ENCODE measurements around the gene ARHGEF11.
"Not testable (repeated sequence)": the region's sequence is repeated elsewhere in the genome, so short reads cannot be mapped to it uniquely, and the experiment has no call there.

Gene ARHGEF11

DNA sequence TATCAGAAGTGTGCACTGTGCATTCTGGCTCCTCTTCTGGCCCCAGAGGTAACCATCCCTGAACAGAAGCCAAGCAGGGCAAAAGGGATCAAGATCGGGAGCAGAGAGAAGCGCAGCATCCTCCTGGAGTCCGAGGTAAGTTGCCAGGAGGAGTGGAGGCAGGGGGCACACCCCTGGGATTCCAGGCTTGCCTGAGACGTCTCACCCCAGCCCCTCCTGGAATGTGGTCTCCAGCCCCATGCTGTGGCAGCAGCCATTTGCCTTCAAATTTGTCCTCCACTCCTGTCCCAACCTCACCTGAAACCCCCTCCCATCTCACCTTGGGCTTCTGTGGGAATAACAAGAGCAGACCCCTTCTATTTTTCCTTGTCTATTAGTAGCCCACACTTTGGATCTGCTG lies 115.1 kb downstream of the ARHGEF11 start:
- no peak for DNase-seq (ENCODE audit: low spot score)

DNA sequence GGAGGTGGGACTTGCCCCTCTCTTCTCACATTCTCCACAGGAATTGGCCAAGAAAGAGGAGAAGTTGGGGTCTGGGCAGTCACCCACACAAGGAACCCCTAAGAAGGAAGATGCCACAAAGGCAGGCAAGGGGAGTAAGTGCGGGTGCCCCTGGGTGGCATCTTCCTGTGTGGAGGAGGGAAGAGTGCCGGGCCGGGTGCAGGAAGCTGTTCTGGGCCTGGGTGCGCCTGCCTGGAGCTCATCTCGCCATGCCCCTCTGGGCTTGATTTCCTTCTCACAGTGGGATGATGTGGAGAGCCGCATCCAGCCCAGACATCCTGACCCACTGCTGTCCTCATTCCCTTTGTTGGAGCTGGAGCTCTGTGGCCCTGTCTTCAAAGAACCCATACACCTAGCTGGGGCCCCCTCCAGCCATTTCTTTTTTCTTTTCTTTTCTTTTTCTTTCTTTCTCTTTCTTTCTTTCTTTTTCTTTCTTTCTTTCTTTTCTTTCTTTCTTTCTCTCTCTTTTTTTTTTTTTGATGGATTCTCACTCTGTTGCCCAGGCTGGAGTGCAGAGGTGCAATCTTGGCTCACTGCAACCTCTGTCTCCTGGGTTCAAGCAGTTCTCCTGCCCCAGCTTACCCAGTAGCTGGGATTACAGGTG lies 115.8 kb downstream of the ARHGEF11 start:
- DNase-seq (ENCODE audit: low spot score) = no peak

DNA sequence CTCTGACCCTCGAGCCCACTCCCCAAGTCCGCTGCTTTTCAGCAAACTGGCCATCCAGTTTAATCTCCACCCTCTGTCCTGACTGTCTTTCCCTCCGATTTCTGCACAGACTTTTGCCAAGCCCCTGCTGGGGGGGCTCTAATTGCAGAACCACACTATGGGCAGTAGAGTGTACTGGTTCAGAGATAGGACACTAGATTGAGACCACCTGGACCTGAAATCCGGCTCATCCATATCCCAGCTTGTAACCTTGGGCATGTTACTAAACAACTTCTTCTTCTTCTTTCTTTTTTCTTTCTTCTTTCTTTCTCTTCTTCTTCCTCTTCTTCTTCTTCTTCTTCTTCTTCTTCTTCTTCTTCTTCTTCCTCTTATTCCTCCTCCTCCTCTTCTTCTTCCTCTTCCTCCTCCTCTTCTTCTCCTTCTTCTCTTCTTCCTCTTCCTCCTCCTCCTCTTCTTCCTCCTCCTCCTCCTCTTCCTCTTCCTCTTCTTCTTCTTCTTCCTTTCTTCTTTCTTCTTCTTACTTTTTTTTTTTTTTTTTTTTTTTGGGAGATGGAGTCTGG lies 117.4 kb downstream of the ARHGEF11 start:
- no peak for DNase-seq (ENCODE audit: low spot score)

DNA sequence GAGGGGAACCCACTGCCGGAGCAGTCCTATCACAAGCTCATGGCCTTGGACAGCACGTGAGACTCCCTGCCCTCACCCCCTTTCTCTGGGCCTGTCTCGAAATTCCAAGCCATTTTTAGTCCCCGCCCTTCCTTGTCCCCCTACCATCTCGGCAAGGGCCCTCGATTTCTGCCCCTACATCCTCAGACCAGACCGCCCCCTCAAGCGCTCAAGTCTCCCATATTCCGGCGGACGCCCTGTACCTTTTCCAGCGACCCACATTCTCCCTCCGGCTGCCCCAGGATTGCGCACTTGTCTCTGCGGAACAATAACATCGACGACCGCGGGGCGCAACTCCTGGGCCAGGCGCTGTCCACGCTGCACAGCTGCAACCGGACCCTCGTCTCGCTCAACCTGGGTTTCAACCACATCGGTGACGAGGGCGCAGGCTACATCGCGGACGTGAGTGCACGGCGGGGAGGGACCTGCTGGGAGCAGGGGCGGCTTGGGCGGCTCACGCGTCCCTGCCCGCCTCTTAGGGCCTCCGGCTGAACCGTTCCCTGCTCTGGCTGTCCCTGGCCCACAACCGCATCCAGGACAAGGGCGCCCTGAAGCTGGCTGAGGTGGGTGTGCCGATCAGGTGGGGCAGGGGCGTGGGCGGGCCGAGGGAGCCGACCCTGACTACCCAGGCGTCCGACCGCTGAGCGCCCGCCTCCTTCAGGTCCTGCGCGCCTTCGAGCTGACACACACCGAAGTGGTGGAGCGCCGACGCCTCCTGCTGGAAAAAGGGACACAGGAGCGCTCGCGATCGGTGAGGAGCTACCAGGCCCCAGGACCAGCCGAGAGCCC lies 118.1 kb downstream of the ARHGEF11 start:
- peak; percentile 89 for DNase-seq (ENCODE audit: low spot score)

DNA sequence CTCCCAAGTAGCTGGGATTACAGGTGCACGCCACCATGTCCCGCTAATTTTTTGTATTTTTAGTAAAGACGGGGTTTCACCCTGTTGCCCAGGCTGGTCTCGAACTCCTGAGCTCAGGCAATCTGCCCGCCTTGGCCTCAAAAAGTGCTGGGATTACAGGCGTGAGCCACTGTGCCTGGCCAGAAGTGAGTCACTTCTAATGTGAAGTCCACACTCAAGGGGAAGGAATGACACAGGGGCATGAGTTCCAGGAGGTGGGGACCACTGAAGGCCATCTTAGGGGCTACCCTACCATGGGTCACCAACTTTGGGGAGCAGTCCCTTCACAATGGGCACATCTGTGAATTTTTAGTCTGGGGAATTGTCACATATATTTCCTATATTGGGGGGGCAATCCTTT lies 118.8 kb downstream of the ARHGEF11 start:
- DNase-seq (ENCODE audit: low spot score) = not testable (repeated sequence)

DNA sequence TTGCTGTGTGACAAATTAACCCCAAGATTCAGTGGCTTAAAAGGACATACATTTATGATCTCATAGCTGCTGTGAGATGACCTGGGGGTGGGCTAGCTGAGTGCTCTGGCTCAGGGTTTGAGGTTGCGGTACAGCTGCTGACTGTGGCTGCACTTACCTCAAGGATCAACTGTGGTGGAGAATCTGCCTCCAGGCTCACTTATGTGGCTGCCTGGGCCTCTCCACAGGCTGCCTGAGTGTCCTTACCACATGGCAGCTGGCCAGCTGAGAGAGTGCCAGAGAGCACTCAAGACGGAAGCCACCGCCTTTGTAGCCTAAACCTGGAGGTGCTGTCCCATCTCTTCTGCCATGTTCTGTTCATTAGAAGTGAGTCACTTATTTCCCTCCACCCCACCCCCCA lies 119.4 kb downstream of the ARHGEF11 start:
- peak; percentile 49 for DNase-seq (ENCODE audit: low spot score)

DNA sequence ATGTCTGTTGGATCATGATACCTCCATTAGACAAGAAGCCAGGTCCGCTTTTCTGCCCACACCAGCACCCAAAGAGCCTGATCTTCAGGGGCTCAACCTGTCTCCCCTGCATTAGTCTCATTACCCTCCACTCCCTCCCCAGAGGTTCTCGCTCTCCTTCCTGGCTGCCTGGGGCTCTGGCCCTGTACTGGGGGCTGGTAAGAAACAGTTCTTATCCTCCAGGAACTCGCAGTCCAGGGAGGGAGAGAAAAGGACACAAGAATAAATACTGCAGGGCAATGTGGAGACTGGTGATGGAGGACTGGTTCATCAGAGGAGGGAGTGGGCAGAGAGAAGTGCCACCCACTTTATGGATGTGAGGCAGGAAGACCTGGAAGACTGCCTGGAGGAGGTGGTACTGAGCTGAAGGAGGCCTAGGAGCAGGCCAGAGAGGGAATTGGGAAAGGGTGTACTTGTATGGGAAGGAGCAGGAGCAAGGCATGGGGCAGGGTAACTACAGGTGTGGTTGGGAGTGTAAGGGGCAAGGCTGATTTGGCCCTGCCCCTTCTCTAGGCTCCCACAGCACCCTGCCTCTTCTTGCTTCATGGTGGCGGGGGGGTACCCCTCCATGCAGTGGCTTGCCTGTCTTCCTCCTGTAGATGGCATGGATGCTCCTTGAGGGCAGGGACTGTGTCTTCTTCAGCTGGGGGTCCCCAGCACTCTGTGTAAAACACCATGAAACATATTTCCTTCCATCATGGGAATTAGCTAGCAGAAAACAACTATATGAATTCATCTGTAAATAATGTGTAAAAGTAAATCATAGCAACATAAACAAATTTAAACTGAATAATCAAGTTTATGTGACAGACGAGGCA lies 120.2 kb downstream of the ARHGEF11 start:
- DNase-seq (ENCODE audit: low spot score) = no peak

DNA sequence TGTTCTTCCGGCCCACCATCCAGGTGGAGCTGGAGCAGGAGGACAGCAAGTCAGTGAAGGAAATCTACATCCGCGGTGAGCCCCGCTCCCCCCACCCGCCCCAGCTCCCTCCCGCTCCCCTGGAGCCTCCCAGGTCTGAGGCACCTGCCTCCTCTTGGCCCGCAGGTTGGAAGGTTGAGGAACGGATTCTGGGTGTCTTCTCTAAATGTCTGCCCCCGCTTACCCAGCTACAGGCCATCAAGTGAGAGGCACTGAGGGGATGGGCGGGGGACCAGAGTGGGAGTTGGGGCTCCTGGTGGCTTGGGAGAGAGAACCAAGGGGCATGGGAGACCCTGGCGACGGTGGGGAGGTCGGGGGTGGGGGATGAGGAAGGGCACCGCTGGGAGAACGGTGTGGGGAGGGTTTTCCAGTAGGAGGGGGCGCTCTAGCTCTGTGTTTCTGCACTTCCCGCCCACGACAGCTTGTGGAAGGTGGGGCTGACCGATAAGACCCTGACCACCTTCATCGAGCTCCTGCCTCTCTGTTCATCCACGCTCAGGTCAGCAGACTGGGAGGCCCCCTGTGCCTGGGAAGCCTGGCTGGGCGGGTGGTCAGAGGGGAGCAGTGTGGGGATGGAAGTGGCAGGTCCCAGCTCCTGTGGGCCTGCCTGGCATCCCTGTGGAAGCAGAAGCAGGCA lies 120.9 kb downstream of the ARHGEF11 start:
- DNase-seq (ENCODE audit: low spot score) = no peak

DNA sequence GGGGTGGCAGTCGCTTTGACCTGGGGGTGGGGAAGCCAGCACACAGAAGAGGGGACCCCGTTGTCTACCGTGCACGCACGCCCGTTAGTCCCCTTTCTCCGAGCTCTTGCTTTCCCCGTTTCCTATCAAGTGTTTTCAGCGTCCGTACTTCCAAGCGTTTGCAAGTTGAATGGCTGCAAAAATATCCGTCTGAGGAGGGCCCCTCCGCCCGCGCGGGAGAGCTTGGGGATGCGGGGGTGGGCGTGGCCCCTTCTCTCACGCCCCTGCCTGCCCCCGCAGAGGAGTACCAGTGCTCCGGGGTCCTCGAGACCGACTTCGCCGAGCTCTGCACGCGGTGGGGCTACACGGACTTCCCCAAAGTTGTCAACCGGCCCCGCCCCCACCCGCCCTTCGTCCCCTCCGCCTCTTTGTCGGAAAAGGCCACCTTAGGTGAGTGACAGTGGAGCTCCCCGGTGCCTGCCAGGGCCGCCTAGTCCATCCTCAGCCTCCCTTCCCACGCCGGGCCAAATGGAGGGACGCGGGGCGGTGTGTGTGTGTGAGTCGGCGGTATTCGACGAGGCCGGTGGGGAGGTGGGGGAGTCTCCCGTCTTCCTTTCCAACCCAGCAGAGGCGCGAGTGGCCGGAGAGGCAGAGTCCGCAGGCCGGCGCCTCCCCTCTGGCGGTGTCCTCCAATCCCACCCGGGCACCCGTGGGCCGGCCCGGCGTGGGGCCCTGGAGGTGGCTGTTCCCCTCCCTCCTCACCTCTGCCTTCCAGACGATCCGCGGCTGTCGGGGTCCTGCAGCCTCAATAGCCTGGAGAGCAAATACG lies 121.7 kb downstream of the ARHGEF11 start:
- DNase-seq (ENCODE audit: low spot score) = no peak

DNA sequence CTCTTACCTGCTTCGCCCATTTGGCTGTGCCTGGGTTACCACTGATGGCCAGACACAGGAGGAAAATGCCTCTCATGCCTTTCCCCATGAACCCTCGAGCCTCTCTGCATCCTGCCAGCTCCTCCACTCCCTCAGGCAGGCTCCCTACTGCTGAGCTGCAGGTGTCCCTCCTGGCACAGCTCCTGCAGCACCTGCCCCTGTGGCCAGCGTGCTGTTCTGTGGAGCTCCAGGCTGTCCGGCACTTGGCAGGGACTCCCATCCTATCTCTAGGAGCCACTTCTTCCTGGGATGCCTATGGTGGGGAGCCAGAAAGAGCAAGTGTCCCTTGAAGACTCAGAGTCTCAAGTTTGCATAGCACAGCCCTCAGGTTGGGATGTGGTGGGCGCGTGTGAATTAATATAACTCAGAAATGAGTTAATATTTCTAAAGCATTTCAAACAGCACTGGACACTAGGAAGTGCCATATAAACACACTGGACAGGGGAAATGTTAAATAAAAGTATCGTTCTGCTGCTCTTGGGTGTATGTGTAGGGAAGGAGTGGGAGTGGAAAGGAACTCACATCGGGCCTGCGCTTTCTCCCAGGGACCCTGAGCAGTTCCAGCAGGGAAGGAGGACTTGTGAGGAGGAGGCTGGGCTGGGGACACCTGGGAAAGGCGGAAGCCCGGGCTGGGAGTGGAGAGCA lies 122.4 kb downstream of the ARHGEF11 start:
- no peak for DNase-seq (ENCODE audit: low spot score)

DNA sequence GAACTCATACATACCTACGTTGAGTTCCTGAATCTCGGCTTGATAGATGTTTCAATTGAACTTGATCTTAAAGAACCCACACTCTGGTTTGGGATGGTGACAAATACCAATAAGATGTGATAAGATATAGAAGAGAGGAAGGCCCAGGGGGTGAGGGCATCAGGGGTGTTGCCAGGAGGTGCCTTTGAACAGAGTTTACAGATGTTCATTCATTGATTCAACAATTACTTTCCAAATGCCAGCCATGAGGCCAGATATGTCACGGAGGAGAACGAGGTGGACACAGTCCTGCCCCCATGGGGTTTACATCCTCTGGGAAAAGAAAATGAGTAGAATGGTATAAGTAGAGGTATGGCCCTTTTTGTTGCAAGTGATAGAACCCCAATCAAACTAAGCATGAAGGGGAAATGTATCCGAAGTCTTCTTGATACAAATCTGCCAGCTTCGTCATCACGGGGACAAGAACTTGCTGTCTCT lies 124.5 kb downstream of the ARHGEF11 start:
- no peak for DNase-seq (ENCODE audit: low spot score)

DNA sequence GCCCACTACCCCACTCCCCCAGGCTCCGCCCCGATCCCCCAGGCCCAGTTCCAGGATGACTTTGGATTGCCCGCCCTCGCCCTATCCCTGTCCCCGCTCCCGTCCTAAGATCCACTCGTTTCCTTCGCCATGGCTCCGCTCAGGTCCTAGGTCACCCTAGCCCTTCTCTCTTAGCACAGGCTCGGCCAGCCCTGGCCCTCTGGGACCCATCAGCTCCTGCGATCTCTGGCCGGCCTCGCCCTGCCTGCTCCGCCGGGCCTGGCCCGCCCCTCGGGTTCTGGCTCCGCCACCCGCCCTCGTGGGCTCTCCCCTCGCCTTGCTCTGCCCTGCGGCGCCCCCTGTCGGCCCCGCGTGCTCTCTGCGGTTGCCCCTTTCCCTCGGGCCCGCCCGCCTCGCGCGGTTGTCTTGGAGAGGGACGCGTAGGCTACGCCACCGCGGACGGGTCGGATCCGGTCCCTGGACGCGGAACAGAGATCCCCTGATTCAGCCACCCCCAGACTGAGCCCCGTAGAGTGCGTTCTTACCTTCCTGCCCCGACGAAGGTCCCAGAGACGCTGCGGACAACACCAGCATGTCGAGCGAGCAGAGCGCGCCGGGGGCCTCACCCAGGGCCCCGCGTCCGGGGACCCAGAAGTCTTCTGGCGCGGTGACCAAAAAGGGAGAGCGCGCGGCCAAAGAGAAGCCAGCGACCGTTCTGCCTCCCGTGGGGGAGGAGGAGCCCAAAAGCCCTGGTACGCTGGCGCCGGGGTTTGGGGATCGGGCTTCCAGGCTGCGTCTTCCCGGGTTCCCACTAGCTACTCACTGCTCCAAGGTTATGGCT lies 125.1 kb downstream of the ARHGEF11 start, which contains the start of gene LRRC71:
TSS of gene LRRC71 (plus strand) at position 400 of the 820 bp plus-strand sequence. CDS start at position 572, 172 bp downstream.
- peak; percentile 98 for DNase-seq (ENCODE audit: low spot score)

DNA sequence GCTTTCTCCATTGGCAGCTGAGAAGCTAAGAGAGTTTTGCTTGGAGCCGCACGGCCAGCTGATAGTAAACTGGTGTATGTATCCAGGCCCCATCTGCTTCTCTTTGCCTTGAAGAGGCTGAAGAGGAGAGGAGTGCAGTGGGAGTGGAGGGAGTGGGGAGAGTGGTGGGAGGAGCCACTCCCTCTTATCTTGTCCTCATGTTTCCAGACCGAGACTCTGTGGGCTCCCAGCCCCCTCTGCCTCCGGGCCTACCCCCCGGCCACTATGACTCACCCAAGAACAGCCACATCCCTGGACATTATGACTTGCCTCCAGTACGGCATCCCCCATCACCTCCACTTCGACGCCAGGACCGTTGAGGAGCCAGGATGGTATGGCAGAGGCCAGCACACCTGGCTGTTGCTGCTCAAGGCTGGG lies 131.1 kb downstream of the ARHGEF11 start:
- DNase-seq (ENCODE audit: low spot score) = no peak

DNA sequence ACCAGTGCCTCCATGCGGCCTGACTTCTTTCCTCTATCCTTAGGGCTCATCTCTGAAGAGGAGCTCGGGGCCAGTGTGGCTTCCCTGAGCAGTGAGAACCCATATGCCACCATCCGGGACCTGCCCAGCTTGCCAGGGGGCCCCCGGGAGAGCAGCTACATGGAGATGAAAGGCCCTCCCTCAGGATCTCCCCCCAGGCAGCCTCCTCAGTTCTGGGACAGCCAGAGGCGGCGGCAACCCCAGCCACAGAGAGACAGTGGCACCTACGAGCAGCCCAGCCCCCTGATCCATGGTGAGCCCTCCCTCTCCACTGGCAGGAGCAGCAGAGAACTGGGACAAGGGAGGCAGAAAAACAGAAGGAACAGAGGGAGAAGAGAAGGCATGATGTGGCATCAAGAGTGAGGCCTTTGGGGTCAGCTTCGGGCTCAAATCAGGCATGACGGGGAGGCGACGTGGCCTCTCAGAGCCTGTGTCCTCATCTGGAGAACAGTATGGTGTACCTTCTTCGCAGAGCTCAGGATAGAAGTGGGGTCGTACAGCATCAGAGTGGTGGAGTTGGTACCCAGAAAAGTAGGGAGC lies 131.6 kb downstream of the ARHGEF11 start:
- DNase-seq (ENCODE audit: low spot score) = no peak

DNA sequence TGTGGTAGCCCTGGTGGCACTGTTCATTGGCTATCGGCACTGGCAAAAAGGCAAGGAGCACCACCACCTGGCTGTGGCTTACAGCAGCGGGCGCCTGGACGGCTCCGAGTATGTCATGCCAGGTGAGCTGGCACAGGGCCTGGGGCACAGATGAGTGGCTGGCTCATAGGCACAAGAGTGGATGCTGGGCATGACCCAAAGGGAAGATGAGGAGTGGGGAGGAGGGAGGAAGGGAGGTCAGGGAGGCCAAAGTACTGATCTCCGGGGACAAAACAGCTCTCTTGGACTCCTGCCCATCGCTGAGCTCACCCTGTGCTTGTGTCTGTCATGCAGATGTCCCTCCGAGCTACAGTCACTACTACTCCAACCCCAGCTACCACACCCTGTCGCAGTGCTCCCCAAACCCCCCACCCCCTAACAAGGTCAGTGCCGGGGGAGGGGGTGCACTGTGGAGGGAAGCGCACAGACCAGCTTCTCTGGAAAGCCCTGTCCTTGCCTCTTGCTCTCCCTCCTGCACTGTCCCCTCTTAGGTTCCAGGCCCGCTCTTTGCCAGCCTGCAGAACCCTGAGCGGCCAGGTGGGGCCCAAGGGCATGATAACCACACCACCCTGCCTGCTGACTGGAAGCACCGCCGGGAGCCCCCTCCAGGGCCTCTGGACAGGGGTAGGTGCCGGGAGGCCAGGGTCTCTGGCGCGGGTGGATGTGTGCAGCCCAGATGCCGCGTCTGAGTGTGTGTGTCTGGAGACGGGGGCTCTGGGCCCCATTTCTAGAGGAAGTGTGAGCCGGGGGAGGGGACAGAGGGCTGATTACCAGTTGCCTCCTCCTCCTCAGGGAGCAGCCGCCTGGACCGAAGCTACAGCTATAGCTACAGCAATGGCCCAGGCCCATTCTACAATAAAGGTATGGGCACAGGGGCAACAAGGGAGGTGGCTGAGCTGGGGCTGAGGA lies 132.4 kb downstream of the ARHGEF11 start:
- DNase-seq (ENCODE audit: low spot score) = peak; percentile 54

DNA sequence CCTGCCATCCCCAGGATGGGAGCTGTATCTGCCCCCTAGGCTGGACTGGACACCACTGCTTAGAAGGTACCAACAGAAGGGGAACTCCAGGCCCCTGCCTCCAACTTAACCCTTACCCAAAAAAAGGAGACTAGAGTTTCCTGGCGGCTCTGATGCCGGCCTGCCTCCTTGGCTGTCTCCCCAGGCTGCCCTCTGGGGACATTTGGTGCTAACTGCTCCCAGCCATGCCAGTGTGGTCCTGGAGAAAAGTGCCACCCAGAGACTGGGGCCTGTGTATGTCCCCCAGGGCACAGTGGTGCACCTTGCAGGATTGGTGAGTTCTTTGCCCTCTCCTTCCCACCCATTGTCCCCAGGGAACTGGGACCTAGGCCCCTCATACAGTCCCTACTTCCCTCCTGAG lies 133.2 kb downstream of the ARHGEF11 start:
- no peak for DNase-seq (ENCODE audit: low spot score)

DNA sequence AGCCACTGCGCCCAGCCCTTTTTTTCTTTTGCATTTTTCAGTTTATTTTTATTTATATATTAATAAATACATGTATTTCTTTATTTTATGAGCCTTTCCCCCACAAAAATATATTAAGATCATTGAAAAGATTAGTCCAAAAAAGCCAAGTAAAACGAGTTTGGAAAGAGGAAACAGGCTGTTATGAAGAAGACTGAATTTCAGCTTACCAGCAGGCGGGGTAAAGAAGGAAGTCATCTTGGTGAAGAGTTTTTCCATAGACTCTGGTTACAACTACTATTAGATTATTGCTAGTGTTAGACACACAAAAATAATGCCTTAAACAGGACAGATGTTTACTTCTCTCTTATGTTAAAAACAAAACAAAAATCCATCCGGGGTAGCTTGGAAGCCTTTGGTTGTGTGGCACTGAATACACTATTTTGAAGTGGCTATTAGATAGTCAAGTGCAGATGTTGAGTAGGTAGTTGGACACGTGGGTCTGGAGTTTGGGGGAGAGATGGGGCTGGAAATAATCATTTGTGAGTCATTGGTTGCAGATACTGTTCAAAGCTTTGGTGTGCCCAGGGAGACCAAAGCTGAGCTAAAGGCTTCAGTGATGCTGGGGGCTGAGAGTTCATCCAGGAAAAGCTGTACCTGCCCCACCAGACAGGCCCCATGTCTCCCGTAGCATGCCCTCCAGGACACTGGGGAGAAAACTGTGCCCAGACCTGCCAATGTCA lies 133.8 kb downstream of the ARHGEF11 start:
- DNase-seq (ENCODE audit: low spot score) = no peak
